Fibroblast of skin of abdomen (primary cell): ENCODE measurements around the gene STOML1.
"Not testable (repeated sequence)": the region's sequence is repeated elsewhere in the genome, so short reads cannot be mapped to it uniquely, and the experiment has no call there.

Experiments
- DNase-seq: peaks from one replicate; pipeline ENCODE4 v3.0.0-alpha.2; 2013

Gene STOML1

DNA sequence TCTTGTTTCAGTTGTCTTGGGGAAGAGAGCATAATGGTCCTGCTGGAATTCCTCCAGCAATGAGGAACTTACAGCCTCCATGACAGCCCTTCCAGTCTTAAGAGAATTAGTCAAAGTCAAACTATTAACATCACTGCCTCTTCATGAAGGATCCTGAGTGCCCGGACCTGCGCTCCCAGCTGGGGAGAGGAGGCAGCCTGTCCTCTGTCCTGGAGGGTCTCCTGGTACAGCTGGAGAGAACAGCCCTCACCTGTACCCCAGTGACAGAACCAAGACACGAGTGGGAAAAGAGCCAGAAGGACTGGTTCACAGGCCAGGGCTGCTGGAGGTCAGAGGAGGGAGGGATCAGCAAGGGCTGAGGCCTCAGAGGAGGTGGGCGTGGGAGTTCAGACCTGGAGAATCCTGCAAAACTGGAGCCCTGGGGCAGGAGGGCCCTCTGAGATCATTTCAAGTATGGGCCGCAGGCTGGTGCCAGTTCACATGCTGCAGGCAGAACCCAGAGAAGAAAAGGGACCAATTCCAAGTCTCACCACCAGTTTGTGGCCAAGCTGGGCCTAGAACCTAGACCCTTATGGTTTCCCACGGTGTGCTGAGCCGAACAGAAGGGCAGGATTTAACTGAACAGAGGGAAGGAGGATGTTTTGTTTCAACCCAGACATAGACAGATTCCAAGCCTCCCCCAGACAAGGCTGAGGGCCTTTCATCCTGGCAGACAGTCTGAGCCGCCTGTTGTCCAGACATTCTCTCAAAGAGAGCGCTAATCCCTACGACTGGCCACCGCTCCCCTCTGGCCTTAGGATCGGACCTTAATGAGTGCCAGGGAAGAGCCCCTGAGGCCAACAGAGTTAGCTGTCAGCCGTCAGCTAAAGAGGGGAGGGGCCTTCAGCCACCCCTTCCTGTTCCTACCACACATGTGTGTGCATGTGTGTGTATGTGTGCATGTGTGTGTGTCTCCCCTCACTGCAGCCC lies 47.6 kb downstream of the STOML1 start:
- peak; percentile 60 for DNase-seq

DNA sequence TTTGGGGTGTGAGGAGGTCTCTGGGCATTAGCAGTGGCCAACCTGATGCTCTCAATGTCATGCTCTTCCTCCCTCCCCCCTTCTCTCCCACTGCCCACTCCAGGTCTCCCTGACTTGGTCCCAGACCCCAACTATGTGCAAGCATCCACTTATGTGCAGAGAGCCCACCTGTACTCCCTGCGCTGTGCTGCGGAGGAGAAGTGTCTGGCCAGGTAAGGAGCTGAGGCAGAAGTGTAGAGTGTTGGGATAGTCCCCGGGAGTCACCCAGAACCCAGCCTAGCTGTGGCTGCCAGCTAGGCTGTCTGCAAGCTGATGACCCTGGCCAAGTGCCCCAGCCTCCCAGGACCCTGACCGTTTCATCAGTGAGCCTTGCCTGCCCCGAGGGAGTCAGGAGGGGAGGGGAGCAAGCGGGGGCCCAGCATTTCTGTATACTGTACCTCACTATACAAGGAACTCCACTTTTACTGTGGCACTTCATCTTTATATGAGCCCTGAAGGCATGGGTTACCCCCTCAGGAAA lies 49.3 kb downstream of the STOML1 start:
- DNase-seq = no peak

DNA sequence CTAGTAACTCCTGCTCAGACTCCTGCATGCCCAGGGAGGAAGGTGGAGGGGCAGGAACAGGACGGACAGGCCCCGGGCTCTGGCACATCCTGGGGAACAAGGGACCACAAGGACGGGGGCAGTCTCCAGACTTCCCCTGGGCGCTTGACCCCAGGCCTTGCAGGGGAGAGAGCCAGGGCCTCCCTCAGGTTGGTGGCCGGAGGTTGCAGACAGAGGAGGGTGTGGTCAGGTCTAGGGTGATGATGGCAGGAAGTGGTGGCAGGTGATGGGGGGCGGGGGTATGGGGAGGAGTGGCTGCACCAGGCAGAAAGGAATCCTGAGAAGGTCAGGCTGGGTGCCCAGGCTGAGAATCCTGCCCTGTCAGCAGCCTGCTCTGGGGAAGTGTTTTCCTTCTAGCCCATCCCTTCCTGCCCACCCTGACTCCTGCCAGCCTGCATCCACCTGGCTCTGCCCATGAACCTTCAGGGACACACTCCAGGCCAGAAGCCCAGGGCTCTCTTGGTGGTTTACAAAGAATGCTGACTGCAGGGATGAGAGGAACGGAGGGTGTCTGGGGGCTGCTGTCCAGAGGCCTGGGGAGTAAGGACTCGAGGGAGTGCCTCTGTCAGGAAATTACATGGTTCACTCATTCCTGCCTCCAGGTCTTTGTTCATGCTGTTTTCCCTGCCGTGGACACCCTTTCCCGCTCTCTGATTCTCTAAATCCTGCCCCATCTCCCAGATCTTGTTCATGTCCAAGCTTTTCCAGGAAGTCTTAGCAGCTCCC lies 50.0 kb downstream of the STOML1 start:
- DNase-seq = no peak

DNA sequence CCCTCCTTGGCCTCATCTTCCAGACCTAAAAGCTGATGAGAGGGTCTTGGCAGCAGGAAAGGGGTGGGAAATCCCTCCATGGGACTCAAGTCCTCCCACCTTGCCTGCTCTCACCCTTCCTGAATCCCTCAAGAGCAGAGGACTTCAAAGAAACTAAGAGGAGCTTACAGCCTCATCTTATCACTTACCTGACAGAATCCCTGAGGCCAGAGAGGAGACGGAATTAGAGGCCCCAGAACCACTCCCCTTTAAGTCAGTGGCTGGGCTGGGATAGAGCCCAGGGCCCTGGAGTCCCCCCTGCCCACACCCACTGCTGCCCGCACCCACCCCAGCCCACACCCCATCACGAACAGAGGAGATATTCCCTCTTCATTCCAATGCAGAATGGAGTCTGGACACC lies 50.6 kb downstream of the STOML1 start:
- no peak for DNase-seq

DNA sequence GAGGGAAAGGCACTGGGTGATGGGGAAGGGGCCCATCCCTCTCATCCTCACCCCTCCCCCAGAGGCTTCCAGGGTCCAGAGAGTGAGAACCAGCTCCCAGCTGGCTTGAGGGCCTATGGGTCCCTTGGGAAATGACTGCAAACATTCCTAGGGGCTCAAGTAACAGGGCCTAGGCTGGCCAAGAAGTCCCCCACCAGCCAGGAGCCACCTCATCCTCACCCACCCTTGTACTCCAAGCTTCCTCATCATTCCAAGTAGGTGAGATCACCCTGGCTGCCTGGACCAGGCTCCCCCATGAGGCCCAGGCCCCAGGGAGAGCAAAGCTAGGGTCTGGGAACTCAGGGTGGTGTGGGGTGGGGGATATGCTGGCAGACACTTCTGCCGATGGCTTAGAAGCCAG lies 51.1 kb downstream of the STOML1 start:
- DNase-seq = peak; percentile 99

DNA sequence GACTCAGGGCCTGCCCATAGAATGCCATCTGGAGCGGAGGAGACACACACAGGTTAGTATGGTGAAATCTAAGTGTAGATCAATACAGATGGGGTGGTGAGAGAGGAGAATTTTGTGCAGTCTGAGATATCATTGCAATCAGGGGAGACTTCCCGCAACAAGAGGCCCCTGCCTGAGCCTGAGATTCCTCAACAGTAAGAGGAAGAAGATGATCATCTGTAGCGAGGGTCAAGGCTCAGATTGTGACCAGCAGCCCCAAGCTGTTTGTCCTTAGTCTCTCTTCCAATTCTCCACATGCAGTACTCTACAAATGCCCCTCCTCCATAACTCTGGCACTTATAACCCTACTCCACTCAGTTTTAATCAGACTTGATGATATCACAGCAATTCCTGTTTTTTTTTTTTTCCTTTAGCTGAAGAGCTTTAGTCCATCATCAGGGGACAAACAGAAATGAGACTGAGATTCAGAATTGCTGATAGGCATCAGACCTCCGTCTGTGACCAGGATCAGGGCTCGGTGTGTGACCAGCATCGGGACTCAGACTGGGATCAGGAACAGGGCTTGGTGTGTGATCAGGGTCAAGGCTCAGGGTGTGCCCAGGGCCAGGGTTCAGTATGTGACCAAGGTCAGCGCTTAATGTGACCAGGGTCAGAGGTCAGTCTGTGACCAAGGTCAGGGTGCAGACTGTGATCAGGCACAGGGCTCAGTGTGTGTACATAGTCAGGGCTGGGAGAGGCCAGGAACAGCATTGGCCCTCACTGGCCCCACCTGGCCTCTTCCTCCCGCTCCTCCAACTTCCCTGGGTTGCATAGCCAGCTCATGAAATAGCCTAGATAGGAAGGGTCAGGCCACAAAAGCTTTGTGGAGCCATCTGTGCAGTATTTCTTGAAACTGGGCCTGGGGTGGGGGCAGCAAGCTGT lies 51.8 kb downstream of the STOML1 start:
- peak; percentile 53 for DNase-seq

DNA sequence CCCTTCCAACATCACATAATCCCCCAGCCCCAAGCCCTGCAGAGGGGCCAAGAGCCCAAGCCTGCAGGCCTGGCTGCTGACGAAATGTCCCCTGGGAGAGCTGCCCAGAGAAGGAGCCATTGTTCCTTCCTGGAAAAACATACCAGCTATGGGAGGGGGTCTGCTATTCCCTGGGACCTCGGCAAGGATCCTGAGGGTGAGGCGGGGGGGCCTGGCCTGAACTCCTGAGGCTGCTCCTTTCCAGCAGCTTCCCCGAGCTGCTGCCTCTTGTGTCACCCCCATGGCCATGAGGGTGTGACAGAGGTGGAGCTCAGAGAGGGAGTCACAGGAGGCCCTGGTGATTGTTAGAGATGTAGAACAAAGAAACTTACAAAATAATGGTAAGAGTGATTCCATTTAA lies 53.0 kb downstream of the STOML1 start:
- DNase-seq = no peak

DNA sequence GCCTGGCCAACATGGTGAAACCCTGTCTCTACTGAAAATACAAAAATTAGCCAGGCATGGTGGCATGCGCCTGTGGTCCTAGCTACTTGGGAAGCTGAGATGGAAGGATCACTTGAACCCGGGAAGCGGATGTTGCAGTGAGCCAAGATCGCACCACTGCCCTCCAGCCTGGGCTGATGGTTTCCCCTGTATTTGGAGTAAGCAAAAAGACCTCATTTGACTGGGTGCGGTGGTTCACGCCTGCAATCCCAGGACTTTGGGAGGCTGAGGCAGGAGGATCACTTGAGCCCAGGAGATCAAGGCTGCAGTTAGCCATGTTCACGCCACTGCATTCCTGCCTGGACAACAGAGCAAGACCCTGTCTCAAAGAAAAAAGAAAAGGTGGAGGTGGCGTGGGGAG lies 53.6 kb downstream of the STOML1 start:
- not testable (repeated sequence) for DNase-seq

DNA sequence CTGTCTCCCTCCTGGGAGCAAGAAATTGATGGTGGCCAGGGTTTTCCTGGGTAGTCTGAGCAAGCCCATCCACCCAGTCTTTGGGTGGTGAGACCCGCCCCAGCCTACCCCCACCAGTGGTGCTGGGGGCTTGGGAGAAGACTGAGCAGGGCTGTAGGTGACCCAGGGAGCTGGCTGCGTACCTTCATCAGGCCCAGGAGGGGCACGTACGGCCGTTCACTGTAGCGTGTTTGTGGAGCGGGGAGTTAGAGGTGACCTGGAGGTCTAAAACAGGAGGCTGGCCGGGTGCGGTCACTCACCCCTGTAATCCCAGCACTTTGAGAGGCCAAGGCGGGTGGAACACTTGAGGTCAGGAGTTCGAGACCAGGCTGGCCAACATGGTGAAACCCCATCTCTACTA lies 54.4 kb downstream of the STOML1 start:
- DNase-seq = no peak

DNA sequence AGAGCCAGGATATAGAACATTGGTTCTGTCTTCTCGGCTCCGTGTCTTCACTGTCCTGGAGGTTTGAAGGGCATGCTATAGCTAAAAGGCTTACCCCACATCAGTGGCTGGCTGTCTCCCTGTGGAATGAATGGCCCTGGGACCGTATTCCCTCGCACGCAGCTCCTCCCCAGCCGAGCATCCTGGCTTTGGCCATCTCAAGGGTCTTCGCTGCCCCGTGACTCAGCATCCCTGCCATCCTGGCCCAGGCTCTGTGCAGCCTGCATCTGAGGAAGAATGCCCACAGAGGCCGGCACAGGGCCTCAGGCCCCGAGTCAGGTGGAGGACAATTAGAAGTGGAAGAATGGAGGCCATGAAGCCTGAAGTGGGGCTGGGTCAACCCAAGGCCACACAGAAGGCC lies 54.8 kb downstream of the STOML1 start:
- DNase-seq = no peak

DNA sequence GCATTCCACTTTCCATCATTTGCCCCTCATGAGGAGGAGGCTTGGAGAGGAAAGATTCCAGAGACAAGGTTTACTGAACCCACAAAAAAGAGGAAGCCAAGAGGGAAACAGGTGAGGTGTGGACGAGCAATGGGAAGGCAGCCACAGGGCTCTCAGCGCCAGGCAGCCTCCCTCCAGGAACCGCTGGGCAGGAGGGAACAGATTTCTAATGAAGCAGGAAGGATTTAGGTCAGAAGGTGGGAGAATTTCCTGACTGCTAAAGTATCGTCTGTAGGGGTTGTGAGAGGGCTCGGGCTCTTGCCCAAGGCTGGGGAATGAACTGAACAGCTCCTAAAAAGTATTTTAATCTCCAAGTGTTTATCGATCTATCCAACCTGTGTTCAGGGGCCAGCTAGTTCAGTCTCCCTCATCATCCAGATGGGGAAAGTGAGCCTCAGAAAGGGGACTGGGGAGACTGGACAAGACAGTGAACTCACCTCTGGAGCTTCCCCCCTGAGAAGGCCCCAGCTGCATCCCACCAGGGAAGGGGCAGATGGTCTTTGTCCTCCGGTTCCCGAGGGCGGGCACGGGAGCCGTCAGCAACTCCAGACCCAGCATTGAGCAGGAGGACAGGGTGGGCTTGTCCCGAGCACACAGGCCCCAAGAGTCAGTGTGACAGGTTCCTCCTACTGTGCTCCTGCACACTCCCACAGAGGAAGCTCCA lies 55.4 kb downstream of the STOML1 start:
- DNase-seq = no peak

DNA sequence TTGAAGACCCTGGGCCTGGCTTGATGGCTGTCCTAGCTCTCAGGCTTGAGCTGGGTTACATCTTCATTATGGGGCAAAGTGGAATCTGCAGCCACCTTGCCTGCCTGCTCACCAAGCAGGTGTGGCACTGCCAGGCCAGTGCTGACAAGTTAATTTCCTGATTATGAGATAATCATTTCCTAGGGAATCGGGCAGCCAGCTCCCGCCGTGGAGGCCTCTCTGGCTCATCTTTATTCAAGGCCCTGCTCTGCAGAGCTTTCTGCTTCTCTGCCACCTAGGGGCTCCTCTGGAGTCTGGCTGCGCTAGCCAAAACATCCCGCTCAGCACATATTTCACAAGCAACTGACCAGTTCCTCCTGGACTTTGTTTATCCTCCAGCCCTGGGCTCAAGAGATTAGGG lies 55.9 kb downstream of the STOML1 start:
- no peak for DNase-seq

DNA sequence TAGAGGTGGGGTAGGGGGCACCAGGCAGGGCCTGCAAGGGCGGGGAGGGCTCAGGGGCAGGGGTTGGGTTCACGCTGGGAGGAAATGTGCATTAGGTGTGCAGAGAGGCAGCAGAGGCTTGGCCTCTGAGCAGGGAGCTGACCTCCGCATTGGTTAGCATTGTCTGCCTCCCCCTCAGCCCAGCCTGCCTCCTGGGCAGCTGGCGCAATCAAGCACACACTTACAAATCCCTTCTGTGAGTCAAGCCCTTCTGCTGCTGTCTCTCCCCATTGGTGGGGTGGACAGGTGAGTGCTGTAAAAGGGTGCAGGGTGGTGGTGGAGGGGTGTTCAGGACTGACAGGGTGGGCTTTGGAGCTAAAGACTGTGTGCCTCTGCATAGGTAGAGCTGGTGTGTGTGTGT lies 56.5 kb downstream of the STOML1 start:
- no peak for DNase-seq

DNA sequence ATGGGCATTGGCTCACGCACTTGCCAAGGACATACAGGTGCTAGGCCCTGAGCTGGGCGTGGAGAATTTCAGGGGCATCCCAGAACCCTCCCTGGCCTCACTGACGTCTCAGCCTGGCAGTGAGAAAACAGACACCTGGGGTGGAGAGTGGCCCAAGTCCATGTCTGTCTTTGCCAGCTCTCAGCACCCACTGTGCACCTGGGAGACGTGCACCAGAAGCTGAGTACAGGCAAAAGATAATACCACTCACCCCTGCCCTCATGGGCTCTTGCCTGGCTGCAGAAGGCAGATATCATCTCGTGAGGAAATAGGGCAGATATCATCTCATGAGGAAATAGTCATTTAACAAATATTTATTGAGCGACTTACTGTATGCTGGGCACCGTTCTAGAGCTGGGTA lies 57.8 kb downstream of the STOML1 start:
- no peak for DNase-seq

DNA sequence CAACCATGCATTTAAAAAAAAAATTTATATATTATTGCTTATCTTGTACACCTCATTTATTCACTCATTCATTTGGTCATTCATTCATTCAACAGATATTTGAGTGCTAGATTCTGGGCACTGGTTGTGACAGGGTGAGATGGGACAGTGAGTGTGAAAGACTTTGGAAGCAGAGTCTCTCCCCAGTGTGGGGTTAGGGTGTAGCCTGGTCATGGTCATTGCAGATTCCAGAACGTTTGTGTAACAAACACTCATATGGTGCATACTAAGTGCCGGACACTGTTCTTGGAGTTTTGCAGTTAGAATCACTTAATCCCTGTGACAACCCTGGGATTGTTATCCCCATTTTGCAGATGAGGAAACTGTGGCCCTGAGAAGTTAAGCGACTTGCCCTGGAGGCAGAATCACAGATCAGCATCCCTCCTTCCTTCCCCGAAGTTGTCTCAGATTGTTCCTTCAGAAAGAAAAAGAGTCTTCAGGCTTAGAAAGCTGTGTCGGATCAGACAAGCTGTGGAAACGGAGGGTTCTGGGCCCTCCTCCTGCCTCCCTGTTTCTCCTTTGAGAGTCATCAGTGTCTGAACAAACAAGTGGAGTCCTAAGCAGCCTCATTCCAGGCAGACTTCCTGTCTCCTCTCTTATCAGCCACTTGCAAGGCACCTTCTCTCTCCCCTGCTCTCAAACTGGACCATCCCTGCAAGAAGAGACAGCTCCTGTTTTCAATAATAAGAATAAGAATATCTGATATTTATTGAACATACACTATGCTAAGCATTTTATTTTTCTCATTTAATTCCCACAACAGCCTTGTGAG lies 59.5 kb downstream of the STOML1 start:
- DNase-seq = no peak

DNA sequence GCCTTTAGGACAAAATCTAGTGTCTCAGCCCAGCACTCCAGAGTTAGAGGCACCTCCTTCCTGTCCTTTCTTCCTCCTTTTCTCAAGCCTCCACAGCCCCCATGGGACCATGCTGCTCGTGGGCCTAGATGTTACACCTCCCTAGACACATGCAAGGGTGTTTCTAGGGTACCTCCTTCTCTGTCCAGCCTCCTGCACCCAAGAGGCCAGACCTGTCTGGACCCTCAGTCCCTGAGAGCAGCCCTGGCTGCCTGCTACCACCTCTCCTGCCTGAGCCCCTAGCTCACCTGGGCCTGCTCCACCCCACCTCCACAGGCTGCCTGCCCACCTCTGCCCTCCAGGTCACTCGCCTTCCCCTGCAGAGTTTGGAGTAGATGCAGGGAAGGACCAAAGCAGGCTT lies 60.7 kb downstream of the STOML1 start:
- no peak for DNase-seq

DNA sequence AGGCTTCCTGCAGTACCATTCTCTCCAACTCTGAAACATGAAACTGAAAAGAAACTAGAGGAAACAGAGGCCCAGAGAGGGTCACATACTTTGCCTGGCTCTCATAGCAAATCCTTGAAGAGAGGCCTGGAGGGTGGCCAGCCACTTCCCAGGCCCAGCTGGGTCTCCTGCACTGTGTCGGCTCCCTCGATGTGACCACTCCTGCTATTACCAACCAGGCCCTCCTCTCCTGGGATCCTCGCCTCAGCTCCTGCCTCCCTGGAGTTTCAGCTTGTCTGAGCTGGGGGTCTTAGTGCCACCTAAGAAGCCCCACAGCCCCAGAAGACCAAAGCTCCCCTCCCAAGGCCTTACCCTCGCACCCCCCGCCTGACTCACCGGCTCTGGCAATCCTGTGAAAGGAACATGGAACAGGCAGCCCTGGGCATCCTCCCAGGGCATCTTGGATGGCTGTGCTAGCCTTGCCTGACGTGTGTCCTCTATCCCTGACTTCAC lies 61.3 kb downstream of the STOML1 start:
- DNase-seq = no peak

DNA sequence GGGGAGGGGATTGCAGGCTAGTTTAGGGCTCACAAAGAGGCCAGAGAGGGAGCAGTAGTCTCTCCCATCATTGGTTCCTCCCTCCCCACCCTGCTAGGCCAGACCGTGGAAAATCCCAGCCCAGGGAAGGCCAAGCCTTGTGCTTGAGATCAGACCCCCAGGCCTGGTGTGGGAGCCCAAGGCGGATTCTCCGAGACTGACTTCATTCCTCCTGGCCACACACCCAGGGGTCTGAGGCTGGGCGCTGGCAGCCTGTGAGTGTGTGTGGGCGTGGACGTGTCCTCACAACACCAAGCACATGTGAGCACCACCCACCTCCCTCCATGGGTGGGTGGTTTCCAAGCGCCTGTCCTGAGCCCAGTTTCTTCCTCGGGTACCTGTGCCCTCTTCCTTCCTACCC lies 61.7 kb downstream of the STOML1 start:
- DNase-seq = peak; percentile 80

DNA sequence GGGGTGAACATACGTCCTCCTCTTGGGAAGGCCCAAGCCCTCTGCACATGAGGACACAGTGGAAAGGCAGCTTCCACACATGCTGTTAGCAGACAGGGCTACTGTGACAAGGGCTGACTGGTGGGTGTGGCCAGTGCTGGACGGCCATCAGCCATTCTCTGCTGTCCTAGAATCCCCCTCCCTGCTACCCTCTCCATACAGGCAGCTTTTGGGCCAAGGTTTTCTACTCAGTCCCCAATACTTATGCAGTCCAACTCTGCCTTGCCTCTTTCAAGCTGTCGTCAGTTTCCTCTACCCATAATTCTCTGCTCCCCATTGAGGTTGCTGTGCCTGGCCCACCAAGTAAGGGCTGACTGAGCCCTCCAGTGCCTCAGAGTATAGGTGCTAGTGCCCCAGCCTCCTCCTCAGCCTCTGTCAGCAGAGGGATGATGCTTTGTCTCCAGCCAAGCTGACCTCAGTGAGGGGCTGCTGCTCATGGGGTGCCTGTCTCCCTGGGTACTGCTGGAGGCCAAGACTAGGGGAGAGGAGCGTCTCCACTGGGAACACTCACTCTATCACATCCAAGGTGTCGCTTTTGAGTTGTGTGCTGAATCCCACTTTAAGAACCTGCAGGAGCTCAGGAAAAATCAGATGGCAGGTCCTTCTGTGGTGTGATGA lies 63.0 kb downstream of the STOML1 start:
- DNase-seq = no peak
